DOHH2 (cell line): ENCODE measurements around the gene CRADD.

Experiments used
- EZH2phosphoT487 ChIP-seq: fragments of 200-600 bp; sonication (generic); IDR thresholded peaks from 2 replicates; pipeline ENCODE4 v1.6.1; 2017; ENCODE audit warnings: borderline replicate concordance, mild to moderate bottlenecking, antibody characterized with exemption, low read length, moderate library complexity, mixed read lengths
- TF ChIP-seq, protein P1 (sequence below): fragments of 200-600 bp; sonication (generic); IDR thresholded peaks from one replicate; pipeline ENCODE4 v1.5.1; 2014; ENCODE audit warnings: antibody characterized with exemption, mild to moderate bottlenecking, low read depth, low read length; ENCODE audit not compliant: poor library complexity, severe bottlenecking

DNA sequence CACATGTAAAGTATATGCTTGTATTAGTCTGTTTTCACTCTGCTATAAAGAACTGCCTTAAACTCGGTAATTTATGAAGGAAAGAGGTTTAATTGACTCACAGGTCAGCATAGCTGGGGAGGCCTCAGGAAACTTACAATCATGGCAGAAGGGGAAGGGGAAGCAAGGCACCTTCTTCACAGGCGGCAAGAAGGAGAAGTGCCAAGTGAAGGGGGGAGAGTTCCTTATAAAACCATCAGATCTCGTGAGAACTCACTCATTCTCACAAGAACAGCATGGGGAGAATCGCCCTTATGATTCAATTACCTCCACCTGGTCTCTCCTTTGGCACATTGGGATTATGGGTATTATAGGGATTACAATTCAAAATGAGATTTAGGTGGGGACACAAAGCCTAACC is 241.7 kb downstream of the CRADD start:
- TF ChIP-seq, protein P1, sequence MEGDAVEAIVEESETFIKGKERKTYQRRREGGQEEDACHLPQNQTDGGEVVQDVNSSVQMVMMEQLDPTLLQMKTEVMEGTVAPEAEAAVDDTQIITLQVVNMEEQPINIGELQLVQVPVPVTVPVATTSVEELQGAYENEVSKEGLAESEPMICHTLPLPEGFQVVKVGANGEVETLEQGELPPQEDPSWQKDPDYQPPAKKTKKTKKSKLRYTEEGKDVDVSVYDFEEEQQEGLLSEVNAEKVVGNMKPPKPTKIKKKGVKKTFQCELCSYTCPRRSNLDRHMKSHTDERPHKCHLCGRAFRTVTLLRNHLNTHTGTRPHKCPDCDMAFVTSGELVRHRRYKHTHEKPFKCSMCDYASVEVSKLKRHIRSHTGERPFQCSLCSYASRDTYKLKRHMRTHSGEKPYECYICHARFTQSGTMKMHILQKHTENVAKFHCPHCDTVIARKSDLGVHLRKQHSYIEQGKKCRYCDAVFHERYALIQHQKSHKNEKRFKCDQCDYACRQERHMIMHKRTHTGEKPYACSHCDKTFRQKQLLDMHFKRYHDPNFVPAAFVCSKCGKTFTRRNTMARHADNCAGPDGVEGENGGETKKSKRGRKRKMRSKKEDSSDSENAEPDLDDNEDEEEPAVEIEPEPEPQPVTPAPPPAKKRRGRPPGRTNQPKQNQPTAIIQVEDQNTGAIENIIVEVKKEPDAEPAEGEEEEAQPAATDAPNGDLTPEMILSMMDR: no peak
- no peak for TF ChIP-seq EZH2phosphoT487
